GM18907 (cell line): ENCODE measurements around the gene EEIG2.
"Not testable (repeated sequence)": the region's sequence is repeated elsewhere in the genome, so short reads cannot be mapped to it uniquely, and the experiment has no call there.

Source experiments
- ATAC-seq: cut with Tn5 transposase; IDR thresholded peaks from one replicate; pipeline ENCODE4 v1.9.1; 2021; ENCODE audit warnings: mild to moderate bottlenecking, moderate library complexity; ENCODE audit not compliant: unreplicated experiment

EEIG2 gene

GRCh38 chr1:108559215-108560186 is at the start of gene EEIG2:
Gene EEIG2 (plus strand): TSS chr1:108560100. CDS start chr1:108560429, 329 bp downstream.
- peak; percentile 82 for ATAC-seq

- ATAC-seq, result no peak
Observed at GRCh38 chr1:108511764-108512163, 48.1 kb upstream of the EEIG2 start.

- no peak for ATAC-seq
Observed at GRCh38 chr1:108512239-108513043, 47.5 kb upstream of the EEIG2 start.

GRCh38 chr1:108513044-108513415 is 46.9 kb upstream of the EEIG2 start:
- ATAC-seq, result no peak

DNA sequence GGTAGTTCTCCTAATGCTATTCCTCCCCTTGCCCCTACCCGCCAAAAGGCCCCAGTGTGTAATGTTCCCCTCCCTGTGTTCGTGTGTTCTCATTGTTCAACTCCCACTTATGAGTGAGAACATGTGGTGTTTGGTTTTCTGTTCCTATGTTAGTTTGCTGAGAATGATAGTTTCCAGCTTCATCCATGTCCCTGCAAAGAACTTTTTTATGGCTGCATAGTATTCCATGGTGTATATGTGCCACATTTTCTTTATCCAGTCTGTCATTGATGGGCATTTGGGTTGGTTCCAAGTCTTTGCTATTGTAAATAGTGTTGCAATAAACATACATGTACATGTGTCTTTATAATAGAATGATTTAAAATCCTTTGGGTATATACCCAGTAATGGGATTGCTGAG is 46.0 kb upstream of the EEIG2 start:
- not testable (repeated sequence) for ATAC-seq

DNA sequence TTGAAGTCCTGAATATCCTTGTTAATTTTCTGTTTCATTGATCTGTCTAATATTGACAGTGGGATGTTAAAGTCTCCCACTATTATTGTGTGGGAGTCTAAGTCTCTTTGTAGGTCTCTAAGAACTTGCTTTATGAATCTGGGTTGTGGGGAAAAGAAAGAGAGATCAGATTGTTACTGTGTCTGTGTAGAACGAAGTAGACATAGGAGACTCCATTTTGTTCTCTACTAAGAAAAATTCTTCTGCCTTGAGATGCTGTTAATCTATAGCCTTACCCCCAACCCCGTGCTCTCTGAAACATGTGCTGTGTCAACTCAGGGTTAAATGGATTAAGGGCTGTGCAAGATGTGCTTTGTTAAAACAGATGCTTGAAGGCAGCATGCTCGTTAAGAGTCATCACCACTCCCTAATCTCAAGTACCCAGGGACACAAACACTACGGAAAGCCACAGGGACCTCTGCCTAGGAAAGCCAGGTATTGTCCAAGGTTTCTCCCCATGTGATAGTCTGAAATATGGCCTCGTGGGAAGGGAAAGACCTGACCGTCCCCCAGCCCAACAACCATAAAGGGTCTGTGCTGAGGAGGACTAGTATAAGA is 42.5 kb upstream of the EEIG2 start:
- ATAC-seq, result not testable (repeated sequence)

DNA sequence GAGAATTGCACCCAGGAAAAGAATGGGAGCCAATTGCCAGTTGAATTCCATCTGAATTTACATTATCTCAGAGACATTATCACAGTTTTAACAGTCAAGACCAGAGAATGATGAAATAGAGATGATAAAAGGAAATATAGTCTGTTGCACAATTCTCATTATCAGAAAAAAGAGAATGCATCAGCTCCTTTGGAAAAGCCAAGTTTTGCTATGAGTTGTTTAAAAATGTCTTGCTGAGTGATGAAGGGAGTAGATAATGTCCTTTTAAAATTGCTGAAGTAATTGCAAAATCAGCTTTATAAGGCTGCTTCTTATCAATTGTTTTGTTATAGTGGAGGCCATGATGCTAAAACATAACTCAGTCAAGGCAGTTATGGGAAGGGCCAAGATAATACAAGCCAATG is 37.9 kb upstream of the EEIG2 start:
- no peak for ATAC-seq

DNA sequence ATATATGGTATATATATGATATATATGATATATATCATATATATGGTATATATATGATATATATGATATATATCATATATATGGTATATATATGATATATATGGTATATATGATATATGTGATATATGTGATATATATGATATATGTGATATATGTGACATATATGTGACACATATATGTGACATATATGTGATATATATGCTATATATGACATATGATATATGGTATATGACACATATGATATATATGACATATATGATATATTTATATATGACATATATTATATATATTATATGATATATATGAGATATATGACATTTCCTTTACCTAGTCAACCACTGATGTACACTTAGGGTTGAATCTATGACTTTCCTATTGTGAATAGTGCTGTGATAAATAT is 36.1 kb upstream of the EEIG2 start:
- no peak for ATAC-seq

DNA sequence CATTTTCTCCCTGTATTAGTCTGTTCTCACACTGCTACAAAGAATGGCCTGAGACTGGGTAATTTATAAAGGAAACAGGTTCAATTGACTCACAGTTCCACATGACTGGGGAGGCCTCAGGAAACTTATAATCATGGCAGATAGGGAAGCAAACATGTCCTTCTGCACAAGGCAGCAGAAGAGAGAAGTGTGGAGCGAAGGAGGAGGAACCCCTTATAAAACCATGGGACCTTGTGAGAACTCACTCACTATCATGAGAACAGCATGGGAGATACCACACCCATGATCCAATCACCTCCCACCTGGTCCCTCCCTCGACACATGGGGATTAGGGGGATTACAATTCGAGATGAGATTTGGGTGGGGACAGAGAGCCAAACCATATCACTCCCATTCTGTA is 35.2 kb upstream of the EEIG2 start:
- no peak for ATAC-seq

DNA sequence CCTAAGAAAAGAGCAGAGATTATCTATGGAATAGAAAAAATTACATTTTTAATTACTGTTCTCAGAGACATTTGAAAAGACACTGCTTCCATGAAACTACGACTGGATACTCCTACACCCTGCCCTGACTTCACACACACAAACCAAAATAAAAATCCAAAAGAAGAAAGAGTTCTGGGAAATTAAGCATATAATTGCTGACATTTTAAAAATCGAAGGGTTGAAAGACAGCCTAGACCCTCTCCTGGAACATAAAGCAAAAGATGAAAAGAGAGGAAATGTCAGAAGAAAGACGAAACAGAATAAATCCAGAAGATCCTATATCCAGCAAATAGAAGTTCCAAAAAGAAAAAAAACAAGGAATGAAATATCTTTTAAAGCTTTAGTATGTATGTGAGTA is 32.8 kb upstream of the EEIG2 start:
- ATAC-seq, result no peak

- no peak for ATAC-seq
Observed at GRCh38 chr1:108527837-108528236, 32.1 kb upstream of the EEIG2 start.

- no peak for ATAC-seq
Observed at GRCh38 chr1:108531444-108531843, 28.5 kb upstream of the EEIG2 start.

DNA sequence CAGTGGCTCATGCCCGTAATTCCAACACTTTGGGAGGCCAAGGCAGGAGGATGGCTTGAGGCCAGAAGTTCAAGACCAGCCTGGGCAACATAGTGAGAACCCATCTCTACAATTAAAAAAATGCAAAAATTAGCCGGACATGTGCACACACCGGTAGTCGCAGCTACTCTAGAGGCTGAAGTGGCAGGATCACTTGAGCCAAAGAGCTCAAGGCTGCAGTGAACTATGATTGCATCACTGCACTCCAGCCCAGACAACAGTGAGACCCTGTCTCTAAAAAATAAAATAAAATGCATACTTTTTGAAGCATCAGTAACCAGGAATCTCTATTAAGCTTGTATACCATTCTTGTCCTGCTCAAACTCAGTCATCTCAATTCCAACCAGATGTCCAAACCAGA is 27.2 kb upstream of the EEIG2 start:
- ATAC-seq, result no peak

GRCh38 chr1:108533351-108534083 is 26.4 kb upstream of the EEIG2 start:
- ATAC-seq, result peak; percentile 51

DNA sequence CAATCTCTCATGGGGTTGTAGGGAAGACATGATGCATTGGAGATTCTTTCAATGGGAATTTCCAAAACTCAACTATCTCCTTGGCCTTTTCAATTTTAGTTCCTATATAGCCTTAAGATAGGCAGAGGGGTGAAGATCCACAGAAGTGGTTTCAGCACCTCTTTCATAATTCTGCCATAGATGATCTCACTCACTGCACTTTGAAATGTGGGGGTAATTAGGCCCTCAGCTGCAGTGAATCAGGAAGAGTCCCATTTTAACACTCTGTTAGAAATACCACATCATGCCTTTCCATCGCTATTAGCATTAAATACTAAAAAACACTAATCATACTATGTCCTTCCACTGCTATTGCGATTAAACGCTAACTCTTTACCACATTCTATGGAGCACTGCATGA is 25.1 kb upstream of the EEIG2 start:
- no peak for ATAC-seq

DNA sequence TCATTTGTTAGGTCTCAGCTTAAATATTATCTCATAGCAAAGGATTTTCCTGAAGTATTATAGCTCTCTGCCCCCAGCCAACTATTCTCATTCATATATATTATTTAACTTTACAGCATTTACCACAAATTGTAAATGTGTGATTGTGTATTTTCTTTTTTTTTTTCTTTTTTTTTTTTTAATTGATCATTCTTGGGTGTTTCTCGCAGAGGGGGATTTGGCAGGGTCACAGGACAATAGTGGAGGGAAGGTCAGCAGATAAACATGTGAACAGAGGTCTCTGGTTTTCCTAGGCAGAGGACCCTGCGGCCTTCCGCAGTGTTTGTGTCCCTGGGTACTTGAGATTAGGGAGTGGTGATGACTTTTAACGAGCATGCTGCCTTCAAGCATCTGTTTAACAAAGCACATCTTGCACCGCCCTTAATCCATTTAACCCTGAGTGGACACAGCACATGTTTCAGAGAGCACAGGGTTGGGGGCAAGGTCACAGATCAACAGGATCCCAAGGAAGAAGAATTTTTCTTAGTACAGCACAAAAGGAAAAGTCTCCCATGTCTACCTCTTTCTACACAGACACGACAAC is 24.5 kb upstream of the EEIG2 start:
- ATAC-seq, result not testable (repeated sequence)

- ATAC-seq, result not testable (repeated sequence)
Observed at GRCh38 chr1:108536021-108536420, 23.9 kb upstream of the EEIG2 start.

DNA sequence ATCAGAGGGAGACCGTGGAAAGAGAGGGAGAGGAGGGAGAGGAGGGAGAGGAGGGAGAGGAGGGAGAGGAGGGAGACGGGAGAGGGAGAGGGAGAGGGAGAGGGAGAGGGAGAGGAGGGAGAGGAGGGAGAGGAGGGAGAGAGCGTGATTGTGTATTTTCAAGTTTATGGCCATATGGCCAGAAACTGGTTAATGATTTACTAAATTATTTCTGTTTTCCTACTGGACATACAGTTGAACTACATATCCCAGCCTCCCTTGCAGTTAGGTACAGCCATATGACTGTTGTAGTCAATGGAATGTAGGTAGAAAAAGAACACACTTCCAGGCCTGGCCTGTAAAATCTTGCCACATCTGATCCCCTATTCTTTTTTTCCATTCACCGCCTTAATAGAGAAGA is 23.1 kb upstream of the EEIG2 start:
- not testable (repeated sequence) for ATAC-seq

DNA sequence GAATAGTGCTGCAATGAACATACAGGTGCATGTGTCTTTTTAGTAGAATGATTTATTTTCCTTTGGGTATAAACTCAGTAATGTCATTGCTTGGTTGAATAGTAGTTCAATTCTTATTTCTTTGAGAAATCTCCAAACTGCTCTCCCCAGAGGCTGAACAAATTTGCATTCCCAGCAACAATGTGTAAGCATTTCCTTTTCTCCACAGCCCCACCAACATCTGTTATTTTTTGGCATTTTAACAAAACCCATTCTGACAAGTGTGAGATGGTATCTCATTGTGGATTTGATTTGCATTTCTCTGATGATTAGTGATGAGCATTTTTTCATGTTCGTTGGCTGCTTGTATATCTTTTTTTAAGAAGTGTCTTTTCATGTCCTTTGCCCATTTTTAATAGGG is 21.9 kb upstream of the EEIG2 start:
- ATAC-seq, result no peak

- no peak for ATAC-seq
Observed at GRCh38 chr1:108540977-108541376, 18.9 kb upstream of the EEIG2 start.
